IPS DF 6.9 (cell line): ENCODE results near the gene SACM1L.

ENCODE experiments used
- DNase-seq: peaks from one replicate; pipeline ENCODE4 v3.0.0-alpha.2; 2013; ENCODE audit warnings: low read depth, low spot score
- H3K27ac ChIP-seq: one replicate; pipeline ENCODE4 v1.5.1; 2013; ENCODE audit warnings: low read length, control low read depth
- H3K27me3 ChIP-seq: 2 replicates; pipeline ENCODE4 v1.6.1; 2013; ENCODE audit warnings: mild to moderate bottlenecking, low read length; ENCODE audit not compliant: control insufficient read depth, insufficient read depth
- H3K36me3 ChIP-seq: 2 replicates; pipeline ENCODE4 v1.6.1; 2013; ENCODE audit warnings: low read length; ENCODE audit not compliant: control insufficient read depth, insufficient read depth
- H3K4me1 ChIP-seq: 2 replicates; pipeline ENCODE4 v1.6.1; 2013; ENCODE audit warnings: low read length; ENCODE audit not compliant: control insufficient read depth, insufficient read depth
- H3K4me3 ChIP-seq: 2 replicates; pipeline ENCODE4 v1.5.1; 2013; ENCODE audit warnings: mild to moderate bottlenecking, low read length
- H3K9me3 ChIP-seq: 2 replicates; pipeline ENCODE4 v1.6.1; 2013; ENCODE audit warnings: low read length, inconsistent platforms; ENCODE audit not compliant: control insufficient read depth, insufficient read depth
- WGBS: extraction: QIAGEN DNeasy Blood & Tissue Kit; methylation state at CpG from one replicate; pipeline ENCODE4 v1.1.7; 2013; ENCODE audit warnings: mixed read lengths, missing lambda C conversion rate; ENCODE audit not compliant: insufficient read length, insufficient coverage; 5-methylcytosine and 5-hydroxymethylcytosine counted together

Gene SACM1L, protein sequence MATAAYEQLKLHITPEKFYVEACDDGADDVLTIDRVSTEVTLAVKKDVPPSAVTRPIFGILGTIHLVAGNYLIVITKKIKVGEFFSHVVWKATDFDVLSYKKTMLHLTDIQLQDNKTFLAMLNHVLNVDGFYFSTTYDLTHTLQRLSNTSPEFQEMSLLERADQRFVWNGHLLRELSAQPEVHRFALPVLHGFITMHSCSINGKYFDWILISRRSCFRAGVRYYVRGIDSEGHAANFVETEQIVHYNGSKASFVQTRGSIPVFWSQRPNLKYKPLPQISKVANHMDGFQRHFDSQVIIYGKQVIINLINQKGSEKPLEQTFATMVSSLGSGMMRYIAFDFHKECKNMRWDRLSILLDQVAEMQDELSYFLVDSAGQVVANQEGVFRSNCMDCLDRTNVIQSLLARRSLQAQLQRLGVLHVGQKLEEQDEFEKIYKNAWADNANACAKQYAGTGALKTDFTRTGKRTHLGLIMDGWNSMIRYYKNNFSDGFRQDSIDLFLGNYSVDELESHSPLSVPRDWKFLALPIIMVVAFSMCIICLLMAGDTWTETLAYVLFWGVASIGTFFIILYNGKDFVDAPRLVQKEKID

DNA sequence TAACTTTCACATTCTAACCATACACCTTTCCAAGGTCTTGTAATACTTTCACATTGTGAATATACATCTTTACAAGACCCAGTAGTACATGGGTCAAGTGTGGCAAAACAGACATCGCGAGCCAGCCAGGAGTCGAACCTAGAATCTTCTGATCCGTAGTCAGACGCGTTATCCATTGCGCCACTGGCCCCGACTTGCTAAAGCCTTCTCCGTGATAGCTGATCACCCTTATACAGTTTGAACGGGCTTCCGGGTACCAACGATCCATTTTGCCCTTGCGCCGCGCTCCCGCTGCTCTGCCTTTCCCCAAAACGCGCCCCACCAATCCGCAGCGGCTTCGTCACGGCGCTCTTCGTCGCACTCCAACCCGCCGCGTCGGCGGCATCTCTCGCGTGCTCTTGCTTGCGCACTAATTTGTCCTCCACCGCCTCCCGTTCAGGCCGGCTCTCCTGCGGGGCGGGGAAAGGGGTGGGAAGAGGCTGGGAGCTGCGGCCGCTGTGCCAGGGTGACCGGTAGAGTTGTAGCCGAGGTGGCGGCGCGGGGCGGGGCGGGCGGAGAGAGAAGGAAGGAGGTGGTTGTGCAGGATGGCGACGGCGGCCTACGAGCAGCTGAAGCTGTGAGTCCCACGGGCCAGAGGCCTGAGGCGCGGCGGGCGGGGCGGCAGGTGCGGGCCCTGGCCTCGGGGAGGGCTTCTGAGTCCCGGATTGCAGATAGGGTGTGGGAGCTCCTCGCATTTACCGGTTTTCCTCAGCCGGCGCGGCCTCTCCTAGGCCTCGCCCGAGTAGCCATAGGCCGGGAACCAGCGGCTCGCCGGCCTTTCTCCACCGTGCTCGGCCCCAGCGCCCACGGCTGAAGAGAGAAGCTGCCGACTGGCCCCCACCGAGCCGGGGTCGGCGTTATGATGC is at the start of gene SACM1L:
TSS of gene SACM1L (plus strand) at position 515 of the 905 bp plus-strand sequence. CDS start at position 585, 70 bp downstream.
- Histone ChIP-seq H3K27me3 (no peaks in the 10 kb centered on the region), H3K4me1 (peaks cover 2% of the 10 kb centered on the region; the same call in 1 of the 2 replicates), H3K27ac (no peak within 1 kb of the TSS), H3K4me3 (peak within 1 kb of the TSS; percentile 82), H3K9me3 (no peaks in the 10 kb centered on the region), H3K36me3 (no peaks in the 10 kb centered on the region)
- DNase-seq, result peak; percentile 95
- WGBS, result no CpG with 5 or more reads among the region's 81 CpGs

DNA sequence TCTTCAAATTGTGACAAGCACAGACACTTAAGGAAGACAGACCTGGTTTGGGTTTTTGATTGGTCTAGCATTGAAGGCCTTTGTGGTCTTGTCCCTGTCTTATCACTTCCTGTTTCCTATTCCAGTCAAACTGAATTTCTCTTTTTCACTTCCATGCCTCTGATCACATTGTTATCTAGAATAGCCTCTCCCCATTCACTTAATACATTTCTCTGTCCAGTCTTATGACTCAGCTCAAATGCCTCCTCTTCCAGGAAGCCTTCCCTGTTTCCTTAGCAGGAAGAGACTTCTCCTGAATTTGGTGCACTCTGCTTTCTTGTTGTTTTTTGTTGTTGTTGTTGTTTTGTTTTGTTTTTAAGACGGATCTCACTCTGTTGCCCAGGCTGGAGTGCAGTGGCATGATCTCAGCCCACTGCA is 49.1 kb upstream of the SACM1L start:
- no peak for DNase-seq
- H3K9me3 ChIP-seq, result no peaks in the 10 kb centered on the region
- WGBS, result no CpG with 5 or more reads among the region's 1 CpG
- H3K27me3 ChIP-seq, result no peaks in the 10 kb centered on the region
- H3K4me1 ChIP-seq, result peaks cover 10% of the 10 kb centered on the region
- no peaks in the 10 kb centered on the region for H3K36me3 ChIP-seq
- no peak overlapping the region for H3K4me3 ChIP-seq
- no peak overlapping the region for H3K27ac ChIP-seq

DNA sequence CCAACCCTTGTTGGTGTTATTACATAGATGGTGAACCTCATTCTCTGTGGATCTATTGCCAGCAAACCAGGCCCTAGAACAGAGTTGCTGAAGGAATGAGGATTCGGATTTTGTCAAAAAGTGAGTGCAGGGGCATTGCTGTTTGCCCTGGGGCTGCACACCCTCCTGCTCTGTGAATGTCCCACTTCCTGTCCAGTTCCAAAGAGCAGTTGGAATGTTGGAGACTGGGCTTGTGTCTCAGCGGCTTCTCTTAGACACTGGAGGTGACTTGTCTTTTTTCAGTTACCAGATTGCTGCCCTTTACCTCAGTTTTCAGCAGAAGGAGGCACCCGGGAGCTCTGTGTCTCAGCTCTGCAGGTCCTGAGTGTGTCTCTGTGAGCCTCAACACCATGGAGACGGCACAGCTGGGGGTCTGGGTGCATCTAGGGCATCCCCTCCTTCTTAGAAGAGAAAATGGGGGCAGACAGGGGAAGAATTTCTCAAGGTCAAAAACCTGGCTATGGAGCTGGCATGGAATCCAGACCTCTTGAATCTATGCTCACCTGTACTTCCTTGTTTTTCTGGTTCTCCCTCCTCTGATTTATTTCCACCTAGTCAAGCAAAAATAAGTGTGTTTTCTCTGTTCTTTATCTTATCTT is 48.4 kb upstream of the SACM1L start:
- Histone ChIP-seq H3K27me3 (no peaks in the 10 kb centered on the region), H3K27ac (no peak overlapping the region), H3K4me1 (peaks cover 10% of the 10 kb centered on the region), H3K36me3 (no peaks in the 10 kb centered on the region), H3K9me3 (no peaks in the 10 kb centered on the region), H3K4me3 (no peak overlapping the region)
- DNase-seq, result no peak
- no CpG with 5 or more reads among the region's 4 CpGs for WGBS

DNA sequence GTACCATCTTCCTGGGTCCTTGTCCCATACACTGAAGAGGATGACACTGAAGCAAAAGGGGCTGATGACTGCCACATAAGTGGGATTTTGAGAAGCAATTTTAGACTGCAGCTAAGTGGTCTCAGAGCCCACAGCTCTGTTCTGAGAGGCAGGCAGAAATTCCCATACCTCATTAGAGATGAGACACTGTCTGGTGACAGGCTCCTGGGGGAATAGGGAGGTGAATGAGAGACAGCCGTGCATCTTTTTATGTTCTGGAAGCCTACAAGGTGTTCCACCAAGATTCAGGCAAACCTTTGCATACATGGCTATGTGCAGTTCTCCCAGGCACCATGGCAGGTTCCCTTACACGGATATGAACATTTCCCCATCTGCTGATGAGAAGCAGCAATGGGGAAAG is 47.4 kb upstream of the SACM1L start:
- DNase-seq, result no peak
- Histone ChIP-seq H3K36me3 (no peaks in the 10 kb centered on the region), H3K4me1 (peaks cover 2% of the 10 kb centered on the region; the same call in 1 of the 2 replicates), H3K27me3 (no peaks in the 10 kb centered on the region), H3K4me3 (no peak overlapping the region), H3K9me3 (no peaks in the 10 kb centered on the region), H3K27ac (no peak overlapping the region)
- no CpG with 5 or more reads among the region's 2 CpGs for WGBS

DNA sequence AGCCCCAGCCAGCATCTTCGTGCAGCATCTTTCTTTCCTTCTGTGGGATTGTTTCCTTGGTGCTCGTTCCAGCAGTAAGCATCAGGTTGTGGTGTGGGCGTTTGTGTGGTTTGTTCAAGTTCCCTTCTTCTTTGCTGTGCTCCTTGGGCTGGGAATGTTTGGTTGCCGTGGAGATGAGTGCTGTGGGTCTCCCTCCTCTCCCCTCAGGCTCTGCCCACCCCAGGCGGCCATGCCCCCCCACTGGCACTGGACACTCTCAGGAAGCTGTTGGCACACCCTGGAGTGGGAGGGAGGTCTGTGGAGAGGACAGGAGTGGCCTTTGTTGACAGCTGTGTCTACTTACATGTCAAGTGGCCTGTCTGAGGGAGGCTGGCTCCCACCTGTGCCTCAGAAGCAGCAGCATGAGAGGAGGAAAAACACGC is 46.5 kb upstream of the SACM1L start:
- Histone ChIP-seq H3K36me3 (no peaks in the 10 kb centered on the region), H3K27ac (no peak overlapping the region), H3K4me1 (peaks cover 2% of the 10 kb centered on the region; the same call in 1 of the 2 replicates), H3K4me3 (no peak overlapping the region), H3K9me3 (no peaks in the 10 kb centered on the region), H3K27me3 (no peaks in the 10 kb centered on the region)
- DNase-seq, result no peak
- WGBS, result no CpG with 5 or more reads among the region's 6 CpGs

DNA sequence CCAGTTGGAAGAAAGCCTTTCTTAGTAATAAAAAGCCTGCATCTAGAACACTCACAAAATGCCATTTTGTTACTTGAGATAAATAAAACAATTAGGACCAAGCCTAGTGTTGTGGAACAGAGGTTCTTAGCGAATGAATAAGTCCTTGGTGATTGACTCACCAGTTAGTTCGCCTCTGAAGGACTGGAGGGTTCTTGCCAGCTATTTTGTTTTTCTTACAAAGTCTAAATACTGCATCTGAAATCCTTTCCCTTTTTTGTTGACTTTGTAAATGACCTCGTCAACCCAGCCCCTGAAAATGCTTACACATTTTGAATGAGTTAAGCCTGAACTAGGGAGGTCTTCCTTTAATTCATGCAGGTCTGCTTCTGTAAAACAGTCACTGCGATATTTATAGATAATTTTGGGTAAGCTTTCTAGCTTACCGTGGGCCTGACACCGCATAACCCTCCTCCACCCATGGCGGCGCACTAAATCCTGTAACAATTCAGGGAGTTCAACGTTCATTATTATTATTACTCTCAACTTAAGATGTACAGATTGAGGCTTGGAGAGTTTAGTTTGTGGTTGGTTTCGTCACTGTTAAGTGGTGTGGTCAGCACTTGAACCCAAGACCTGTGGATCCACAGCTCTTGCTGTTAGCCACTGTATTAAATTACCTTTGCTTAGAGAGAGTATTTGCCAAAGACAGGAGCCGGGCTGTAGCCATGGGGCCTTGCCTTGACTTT is 45.0 kb upstream of the SACM1L start:
- no CpG with 5 or more reads among the region's 11 CpGs for WGBS
- no peak for DNase-seq
- no peak overlapping the region for H3K4me3 ChIP-seq
- no peaks in the 10 kb centered on the region for H3K9me3 ChIP-seq
- no peak overlapping the region for H3K27ac ChIP-seq
- H3K27me3 ChIP-seq, result no peaks in the 10 kb centered on the region
- H3K4me1 ChIP-seq, result peaks cover 2% of the 10 kb centered on the region; the same call in 1 of the 2 replicates
- H3K36me3 ChIP-seq, result no peaks in the 10 kb centered on the region

DNA sequence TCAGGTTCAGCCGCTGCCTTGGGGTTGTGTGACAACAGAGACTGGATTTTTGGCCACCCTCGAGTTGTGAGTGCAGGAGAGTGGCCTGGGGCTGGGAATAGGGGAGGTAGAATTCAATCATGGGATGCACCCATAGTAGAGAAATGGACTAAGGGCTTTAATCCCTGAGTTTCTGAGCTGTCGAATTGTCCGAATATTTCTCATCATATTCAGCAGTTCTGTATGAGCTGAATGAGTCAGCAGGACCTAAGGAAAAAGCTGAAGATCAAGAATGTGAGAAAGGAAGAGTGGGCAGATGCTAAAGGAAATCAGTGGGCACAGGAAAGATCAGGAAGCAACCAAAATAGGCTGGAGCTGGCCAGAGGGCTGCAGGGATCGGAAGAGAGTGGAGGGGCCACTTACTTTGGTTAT is 44.4 kb upstream of the SACM1L start:
- H3K4me1 ChIP-seq, result peaks cover 2% of the 10 kb centered on the region; the same call in 1 of the 2 replicates

DNA sequence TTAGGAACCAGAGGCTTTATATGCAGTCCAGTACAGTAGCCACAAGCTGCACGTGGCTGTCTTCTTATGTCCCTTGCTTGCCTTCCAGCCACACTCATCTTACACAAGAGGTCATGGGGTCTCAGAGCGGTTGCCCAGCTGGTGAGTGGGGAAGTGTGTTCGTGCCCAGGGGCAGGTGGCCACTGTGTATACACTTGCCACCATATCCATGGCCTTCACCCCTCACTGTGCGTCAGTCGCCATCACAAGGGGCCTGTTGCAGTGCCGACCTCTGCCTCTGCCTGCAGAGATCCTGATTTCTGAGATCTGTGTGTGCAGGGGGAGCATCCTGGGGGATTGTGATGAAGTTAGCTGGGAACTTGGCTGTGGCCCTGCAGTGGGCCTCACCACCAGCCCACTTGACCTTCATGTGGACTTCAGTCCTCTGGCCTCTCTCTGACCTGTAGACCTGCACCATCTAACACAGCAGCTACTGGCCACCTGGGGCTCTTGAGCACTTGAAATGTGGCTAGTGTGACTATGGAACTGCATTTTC is 43.1 kb upstream of the SACM1L start:
- H3K4me3 ChIP-seq, result no peak overlapping the region
- no peak for DNase-seq
- H3K36me3 ChIP-seq, result no peaks in the 10 kb centered on the region
- WGBS, result no CpG with 5 or more reads among the region's 6 CpGs
- no peak overlapping the region for H3K27ac ChIP-seq
- H3K27me3 ChIP-seq, result no peaks in the 10 kb centered on the region
- peaks cover 2% of the 10 kb centered on the region; the same call in 1 of the 2 replicates for H3K4me1 ChIP-seq
- H3K9me3 ChIP-seq, result no peaks in the 10 kb centered on the region

More for the DNA sequence above, 44.4 kb upstream of the SACM1L start:
- no peak overlapping the region for H3K27ac ChIP-seq
- no peak overlapping the region for H3K4me3 ChIP-seq
- no peak for DNase-seq
- H3K36me3 ChIP-seq, result no peaks in the 10 kb centered on the region
- WGBS, result no CpG with 5 or more reads among the region's 5 CpGs
- H3K9me3 ChIP-seq, result no peaks in the 10 kb centered on the region
- H3K27me3 ChIP-seq, result no peaks in the 10 kb centered on the region

DNA sequence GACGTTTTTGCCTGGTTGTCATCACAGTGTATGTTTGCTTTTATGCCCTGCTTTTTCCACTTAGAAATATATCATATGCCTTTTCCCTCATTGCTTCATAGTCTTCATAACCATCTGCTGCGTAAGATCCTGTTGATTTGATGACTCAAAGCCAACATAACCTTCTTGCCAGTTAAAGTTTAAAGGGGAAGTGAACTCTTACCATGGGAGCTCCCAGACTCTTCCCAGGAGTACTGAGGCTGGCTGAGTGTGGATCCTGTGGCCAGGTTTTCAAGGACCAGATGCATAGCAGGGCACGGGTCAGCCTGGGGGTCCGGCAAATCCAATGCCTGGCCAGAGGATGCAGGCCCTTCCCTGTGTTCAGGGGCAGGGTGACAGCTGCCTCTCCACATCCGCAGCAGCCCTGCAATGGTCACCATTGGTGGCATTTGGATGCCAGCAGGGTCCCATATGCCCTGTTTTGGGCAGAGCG is 42.0 kb upstream of the SACM1L start:
- Histone ChIP-seq H3K4me1 (peaks cover 2% of the 10 kb centered on the region; the same call in 1 of the 2 replicates), H3K9me3 (no peaks in the 10 kb centered on the region), H3K27me3 (no peaks in the 10 kb centered on the region), H3K36me3 (no peaks in the 10 kb centered on the region), H3K27ac (no peak overlapping the region), H3K4me3 (no peak overlapping the region)
- WGBS, result no CpG with 5 or more reads among the region's 6 CpGs
- DNase-seq, result no peak
